HFF-Myc (cell line): Measurements from ENCODE around the gene MEGF11.

ENCODE experiments used
- DNase-seq: peaks from one replicate; pipeline ENCODE4 v3.0.0-alpha.2; 2011; ENCODE audit warnings: low read depth; ENCODE audit errors: extremely low read depth
- H3K4me3 ChIP-seq: replicated peaks from 2 replicates; pipeline ENCODE4 v1.5.1; 2011; ENCODE audit warnings: low read depth, mild to moderate bottlenecking, control low read depth, low read length
- TF ChIP-seq, protein P1 (sequence below): IDR thresholded peaks from 2 replicates; pipeline ENCODE4 v1.5.1; 2012; ENCODE audit warnings: mild to moderate bottlenecking, low read depth, low read length, control low read depth; ENCODE audit errors: missing control alignments

MEGF11 gene

DNA sequence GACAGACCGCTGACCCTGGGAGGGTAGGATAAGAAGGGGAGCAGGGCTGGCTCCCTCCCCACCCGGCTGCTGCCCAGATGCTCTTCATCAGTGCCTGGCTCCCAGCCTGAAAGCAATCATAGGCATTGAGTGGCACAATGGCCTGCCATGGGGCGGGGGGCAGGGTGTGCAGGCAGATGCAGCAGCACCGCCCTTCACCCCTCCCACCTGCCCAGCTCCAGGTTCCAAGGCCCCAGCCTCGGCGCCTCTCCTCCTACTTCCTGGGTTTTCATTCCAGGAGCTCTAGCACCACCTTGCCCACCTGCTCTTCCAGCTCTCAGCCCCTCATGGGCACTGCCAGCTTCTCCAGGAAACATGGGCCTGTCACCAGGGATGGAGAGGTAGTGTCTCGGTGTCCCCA is 101.7 kb downstream of the MEGF11 start:
- no peak for DNase-seq
- TF ChIP-seq, protein P1, sequence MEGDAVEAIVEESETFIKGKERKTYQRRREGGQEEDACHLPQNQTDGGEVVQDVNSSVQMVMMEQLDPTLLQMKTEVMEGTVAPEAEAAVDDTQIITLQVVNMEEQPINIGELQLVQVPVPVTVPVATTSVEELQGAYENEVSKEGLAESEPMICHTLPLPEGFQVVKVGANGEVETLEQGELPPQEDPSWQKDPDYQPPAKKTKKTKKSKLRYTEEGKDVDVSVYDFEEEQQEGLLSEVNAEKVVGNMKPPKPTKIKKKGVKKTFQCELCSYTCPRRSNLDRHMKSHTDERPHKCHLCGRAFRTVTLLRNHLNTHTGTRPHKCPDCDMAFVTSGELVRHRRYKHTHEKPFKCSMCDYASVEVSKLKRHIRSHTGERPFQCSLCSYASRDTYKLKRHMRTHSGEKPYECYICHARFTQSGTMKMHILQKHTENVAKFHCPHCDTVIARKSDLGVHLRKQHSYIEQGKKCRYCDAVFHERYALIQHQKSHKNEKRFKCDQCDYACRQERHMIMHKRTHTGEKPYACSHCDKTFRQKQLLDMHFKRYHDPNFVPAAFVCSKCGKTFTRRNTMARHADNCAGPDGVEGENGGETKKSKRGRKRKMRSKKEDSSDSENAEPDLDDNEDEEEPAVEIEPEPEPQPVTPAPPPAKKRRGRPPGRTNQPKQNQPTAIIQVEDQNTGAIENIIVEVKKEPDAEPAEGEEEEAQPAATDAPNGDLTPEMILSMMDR, result no peak
- no peak overlapping the region for H3K4me3 ChIP-seq

- TF ChIP-seq, protein P1, result no peak
- no peak overlapping the region for H3K4me3 ChIP-seq
- no peak for DNase-seq
Measured at GRCh38 chr15:66149871-66150270, 103.7 kb downstream of the MEGF11 start.

DNA sequence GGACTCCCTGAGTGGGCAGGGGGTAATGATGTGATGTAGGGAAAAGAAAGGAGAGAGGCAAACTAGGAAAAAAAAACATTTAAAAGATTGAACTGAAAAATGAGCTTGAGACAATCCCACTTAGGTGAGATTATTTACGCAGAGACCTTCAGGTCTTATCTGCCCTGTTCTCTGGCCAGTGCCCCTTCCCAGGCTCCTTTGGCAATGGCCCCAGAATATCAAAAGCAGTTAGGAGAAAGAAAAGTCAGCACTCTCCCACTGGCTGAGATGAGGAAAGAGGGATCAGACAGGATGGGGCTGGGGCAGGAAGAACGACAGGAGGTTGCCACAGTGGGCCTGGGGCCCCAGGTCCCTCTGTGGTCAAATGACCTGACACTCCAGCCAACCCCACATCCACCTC is 105.4 kb downstream of the MEGF11 start:
- TF ChIP-seq, protein P1, result no peak
- no peak for DNase-seq
- H3K4me3 ChIP-seq, result no peak overlapping the region

DNA sequence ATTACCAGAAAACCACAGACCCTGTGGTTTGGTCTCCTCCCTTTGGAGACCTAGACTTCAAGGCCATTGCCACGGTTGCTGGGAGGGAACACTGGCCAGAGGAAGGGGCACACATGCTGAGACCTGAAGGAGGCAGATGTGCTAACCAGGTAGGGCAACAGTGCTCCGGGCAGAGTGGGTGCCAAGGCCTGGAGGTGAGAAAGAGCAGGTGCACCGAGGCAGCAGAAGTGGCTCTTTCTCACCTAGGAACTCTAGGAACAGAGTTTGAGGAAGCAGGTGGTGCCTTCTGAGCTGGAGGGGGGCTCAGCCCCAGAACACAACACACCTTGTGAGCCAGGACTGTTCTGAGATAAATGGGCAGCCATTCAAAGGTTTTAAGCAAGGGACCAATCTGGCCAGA is 106.1 kb downstream of the MEGF11 start:
- no peak overlapping the region for H3K4me3 ChIP-seq
- TF ChIP-seq, protein P1, result no peak
- DNase-seq, result no peak

DNA sequence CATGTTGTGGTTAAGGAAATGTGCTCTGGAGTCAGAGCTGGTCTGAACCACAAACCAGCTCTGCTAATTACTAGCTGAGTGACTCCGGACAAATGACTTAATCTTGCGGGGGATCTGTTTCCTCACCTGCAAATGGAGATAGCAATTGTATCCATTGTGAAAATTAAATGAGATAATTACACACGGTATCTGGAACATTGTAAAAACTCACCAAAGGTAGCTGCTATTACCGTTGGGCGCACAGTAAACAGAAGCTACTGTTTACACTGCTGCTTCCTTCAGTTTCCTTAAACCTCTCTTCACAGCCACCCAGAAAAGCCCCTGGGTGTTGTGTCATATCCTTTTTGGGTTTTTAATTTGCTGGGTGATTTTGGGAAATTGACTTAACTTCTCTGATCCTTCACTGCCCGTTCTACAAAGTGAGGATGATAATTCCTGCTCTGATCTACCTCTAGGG is 107.8 kb downstream of the MEGF11 start:
- no peak overlapping the region for H3K4me3 ChIP-seq
- no peak for DNase-seq
- TF ChIP-seq, protein P1, result no peak

DNA sequence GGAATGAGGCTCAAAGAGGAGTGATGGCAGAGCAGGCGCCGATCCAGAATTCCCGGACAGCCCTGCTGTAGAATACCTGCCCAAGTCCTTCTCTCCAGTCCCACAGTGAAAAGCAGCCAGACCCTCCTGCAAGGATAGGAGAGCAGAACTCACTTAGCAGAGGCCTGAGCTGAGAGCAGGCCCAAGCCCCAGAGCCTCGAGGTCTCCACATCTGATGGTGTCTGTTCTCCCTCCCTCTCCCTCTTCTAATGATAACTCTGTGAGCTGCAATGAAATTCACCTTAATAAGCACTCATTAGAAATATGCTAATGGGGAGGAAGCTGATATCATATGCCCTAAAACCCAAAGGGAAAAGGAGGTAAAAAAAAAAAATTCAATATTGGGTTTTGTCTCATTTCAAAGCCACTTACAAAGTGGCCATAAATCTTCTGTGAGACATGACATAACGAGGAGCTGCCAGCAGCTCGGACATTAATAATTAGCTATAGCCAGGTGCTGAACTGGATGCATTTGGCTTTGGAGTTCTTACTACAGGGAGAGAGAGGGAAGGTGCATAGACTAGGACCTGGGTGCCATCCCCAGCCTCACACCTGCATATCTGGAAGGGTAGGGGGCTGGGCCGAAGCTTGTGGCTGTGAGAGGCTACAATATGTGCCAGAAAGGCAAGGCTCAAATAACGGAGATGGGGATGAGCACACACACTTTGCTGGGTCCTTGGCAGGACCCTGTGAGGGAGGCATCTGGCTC is 108.4 kb downstream of the MEGF11 start:
- no peak overlapping the region for H3K4me3 ChIP-seq
- no peak for DNase-seq
- TF ChIP-seq, protein P1, result no peak

- no peak overlapping the region for H3K4me3 ChIP-seq
- no peak for DNase-seq
- TF ChIP-seq, protein P1, result no peak
Measured at GRCh38 chr15:66142285-66142684, 111.3 kb downstream of the MEGF11 start.
